ENCODE measurements around the gene TMEM132D.

DNA sequence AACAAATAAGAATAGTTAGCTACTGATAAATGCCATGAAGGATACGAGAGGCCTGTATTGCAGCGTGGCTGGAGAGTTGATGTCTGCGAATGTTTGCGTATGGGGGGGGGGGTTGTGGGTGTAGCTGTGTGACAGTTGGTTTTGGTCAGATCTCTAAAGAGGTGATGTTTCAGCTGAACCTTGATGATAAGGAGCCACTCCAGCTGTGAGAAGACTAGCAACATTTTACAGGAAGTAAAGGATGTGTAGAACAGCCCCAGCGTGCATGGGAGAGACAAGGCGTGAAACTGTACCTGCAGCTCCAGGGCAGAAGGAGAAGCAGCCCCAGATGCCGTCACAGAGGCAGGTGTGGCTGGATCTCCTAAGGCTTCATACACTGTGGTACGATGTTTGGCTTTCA lies 416.9 kb downstream of the TMEM132D start:
- TF ChIP-seq POLR2A (IDR thresholded peaks at IDR 0.05), result no peak
- TF ChIP-seq, protein P1, sequence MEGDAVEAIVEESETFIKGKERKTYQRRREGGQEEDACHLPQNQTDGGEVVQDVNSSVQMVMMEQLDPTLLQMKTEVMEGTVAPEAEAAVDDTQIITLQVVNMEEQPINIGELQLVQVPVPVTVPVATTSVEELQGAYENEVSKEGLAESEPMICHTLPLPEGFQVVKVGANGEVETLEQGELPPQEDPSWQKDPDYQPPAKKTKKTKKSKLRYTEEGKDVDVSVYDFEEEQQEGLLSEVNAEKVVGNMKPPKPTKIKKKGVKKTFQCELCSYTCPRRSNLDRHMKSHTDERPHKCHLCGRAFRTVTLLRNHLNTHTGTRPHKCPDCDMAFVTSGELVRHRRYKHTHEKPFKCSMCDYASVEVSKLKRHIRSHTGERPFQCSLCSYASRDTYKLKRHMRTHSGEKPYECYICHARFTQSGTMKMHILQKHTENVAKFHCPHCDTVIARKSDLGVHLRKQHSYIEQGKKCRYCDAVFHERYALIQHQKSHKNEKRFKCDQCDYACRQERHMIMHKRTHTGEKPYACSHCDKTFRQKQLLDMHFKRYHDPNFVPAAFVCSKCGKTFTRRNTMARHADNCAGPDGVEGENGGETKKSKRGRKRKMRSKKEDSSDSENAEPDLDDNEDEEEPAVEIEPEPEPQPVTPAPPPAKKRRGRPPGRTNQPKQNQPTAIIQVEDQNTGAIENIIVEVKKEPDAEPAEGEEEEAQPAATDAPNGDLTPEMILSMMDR (IDR thresholded peaks at IDR 0.05), result no peak

Data from body of pancreas (tissue), 4 donors.